ENCODE measurements around the gene ARSG. TPM values are rescaled to one million over a fixed set of nuclear protein-coding genes. Genes with fewer than 3 reads are reported as not detected.

The ARSG gene
- total and polyA plus RNA-seq, 12 donors, result 0.95 to 6.2 (median 3.5) TPM

DNA sequence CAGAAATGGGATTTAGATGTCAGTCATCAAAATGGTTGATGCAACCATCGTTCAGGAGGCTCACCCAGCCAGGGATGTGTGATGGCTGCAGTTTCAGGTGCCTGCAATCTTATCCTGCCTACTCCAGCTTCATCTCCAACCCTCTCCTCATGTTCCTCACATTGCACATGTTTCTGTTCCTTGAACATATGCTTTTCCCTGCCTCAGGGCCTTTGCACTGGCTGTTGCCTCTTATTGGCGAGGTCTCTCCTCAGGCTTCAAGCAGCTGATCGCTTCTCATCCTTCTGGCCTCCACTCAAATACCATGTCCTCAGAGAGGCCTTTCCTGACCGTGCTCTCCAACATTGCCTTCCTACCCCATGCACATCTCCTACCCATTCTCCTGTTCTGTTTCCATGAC lies 24.6 kb downstream of the ARSG start:
- WGBS, 2 donors, result 97 to 98% methylated on average over 4 of the region's 4 CpGs
- no peak for ATAC-seq

DNA sequence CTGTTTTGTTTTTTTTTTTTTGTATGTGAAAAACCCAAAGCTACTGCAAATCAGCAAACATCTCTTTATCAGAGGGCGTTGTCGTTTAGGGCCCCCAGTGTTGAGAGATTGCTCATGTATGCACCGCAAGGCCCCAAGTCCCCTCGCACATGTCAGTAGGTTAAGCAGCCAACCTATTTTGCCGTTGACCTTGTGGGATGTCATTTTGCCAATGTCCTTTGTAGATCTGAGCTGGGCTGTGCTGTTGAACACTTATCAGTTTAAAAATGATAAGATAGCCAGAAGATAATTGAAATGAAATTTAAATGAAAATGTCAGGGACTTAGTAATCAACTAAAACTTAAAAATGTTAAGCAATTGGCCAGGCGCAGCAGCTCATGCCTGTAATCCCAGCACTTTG lies 26.2 kb downstream of the ARSG start:
- WGBS, 2 donors, result 88 to 89% methylated on average over 6 of the region's 6 CpGs
- H3K4me1 ChIP-seq, result peaks cover 0 to 63% (median 7%) of the 10 kb centered on the region in 9 donors
- DNase-seq, result no peak
- intact Hi-C loops (cut with DNase I), result no loop called here
- TF ChIP-seq, protein P1, sequence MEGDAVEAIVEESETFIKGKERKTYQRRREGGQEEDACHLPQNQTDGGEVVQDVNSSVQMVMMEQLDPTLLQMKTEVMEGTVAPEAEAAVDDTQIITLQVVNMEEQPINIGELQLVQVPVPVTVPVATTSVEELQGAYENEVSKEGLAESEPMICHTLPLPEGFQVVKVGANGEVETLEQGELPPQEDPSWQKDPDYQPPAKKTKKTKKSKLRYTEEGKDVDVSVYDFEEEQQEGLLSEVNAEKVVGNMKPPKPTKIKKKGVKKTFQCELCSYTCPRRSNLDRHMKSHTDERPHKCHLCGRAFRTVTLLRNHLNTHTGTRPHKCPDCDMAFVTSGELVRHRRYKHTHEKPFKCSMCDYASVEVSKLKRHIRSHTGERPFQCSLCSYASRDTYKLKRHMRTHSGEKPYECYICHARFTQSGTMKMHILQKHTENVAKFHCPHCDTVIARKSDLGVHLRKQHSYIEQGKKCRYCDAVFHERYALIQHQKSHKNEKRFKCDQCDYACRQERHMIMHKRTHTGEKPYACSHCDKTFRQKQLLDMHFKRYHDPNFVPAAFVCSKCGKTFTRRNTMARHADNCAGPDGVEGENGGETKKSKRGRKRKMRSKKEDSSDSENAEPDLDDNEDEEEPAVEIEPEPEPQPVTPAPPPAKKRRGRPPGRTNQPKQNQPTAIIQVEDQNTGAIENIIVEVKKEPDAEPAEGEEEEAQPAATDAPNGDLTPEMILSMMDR (IDR thresholded peaks at IDR 0.05), result no peak
- H3K9me3 ChIP-seq, result no peaks in the 10 kb centered on the region
- H3K27me3 ChIP-seq, result no peaks in the 10 kb centered on the region
- no peak overlapping the region for H3K4me3 ChIP-seq
- H3K36me3 ChIP-seq, result no peaks in the 10 kb centered on the region
- no peak for ATAC-seq
- H3K27ac ChIP-seq, result no peak overlapping the region

More for the DNA sequence above, 24.6 kb downstream of the ARSG start:
- Histone ChIP-seq H3K9me3 (no peaks in the 10 kb centered on the region), H3K27ac (no peak overlapping the region), H3K4me1 (peaks cover 0 to 75% (median 8%) of the 10 kb centered on the region in 9 donors), H3K27me3 (no peaks in the 10 kb centered on the region), H3K4me3 (no peak overlapping the region), H3K36me3 (no peaks in the 10 kb centered on the region)
- no peak for DNase-seq
- intact Hi-C loops (cut with DNase I), result no loop called here
- TF ChIP-seq, protein P1 (IDR thresholded peaks at IDR 0.05), result no peak

DNA sequence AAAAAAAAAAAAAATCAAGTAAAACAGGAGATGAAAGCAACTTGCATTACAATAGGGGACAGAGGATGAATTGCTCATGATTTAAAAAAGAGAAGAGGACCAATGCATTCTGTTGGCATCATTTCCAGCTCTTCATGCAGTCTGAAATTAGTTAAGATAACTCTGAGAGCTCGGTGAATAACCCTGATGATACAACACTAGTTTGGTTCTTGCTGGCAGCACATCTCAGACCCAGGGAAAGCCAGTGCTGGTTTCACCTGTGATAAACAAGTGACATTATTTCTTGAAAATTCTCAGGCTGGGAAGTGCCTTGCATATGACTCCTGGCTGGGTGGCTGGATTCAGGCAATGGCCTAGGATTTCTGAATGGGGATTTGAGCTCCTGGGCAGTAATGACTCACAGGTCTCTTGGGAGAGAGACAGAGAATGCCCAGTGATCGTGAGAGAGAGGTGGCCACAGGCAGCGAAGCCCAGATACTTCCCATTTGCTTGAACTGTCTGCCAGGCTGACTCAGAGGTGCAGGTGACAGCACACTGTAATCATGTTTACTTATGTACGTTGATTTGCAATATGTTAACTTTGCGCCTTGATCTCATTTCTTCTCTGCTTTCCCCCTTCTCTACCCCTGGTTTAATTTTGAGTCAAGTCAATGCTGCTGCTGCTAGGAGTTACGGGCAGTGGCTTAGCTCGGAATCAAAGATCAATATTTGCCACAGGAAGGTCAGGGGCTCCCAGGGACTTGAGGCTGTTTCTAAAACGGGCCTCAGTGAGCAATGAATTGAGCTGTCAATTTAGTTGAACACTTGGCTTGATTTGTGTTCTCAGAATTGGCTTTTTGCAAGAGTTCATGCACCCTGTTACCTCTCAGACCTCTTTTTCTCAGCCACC lies 27.1 kb downstream of the ARSG start:
- TF ChIP-seq, protein P1 (IDR thresholded peaks at IDR 0.05), result no peak
- Histone ChIP-seq H3K36me3 (no peaks in the 10 kb centered on the region), H3K4me1 (peaks cover 0 to 54% (median 4%) of the 10 kb centered on the region in 9 donors), H3K27ac (peak overlapping the region in 1 of 10 donors; percentile 22), H3K27me3 (no peaks in the 10 kb centered on the region), H3K4me3 (no peak overlapping the region), H3K9me3 (no peaks in the 10 kb centered on the region)
- intact Hi-C loops (cut with DNase I), result no loop called here
- DNase-seq (no peak), ATAC-seq (peak in 1 of 8 donors; percentile 56)
- 73 to 81% methylated on average over 8 of the region's 8 CpGs for WGBS, 2 donors

DNA sequence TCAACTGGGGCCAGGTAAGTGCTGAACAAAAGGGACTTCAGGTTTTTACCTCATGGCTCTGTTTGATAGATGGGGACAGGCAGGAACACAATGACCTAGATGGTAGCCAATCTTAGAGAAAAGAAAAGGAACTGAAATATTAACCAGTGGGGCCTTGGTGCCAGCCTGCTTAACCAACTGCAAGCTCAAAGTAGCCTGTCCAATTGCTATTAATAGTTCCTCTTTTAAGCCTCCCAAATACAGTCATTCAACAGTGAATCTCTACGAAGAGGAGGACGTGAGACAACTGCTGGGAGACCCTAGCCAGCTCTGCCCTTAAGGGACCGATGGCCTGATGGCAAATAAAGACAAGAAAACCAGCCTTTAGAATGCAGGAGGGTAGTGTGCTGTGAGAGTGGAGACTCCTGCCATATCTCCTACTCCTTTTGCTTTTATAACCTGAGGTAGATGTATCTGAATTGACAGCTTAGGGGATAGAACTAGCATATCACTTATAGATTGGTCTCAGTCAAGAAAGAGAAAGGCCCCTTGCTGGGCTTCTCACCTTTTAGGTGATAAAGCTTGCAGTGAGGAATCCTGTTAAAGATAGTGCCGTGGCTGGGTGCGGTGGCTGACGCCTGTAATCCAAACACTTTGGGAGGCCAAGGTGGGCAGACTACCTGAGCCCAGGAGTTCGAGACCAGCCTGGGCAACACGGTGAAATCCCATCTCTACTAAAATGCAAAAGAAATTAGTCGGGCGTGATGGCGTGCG lies 28.3 kb downstream of the ARSG start:
- TF ChIP-seq, protein P1 (IDR thresholded peaks at IDR 0.05), result no peak
- Histone ChIP-seq H3K4me1 (peaks cover 0 to 42% (median 4%) of the 10 kb centered on the region in 9 donors), H3K27ac (peak overlapping the region in 1 of 10 donors; percentile 22), H3K27me3 (no peaks in the 10 kb centered on the region), H3K36me3 (no peaks in the 10 kb centered on the region), H3K4me3 (no peak overlapping the region), H3K9me3 (no peaks in the 10 kb centered on the region)
- DNase-seq (no peak), ATAC-seq (peak in 5 of 8 donors; percentile 23 to 55 (median 48))
- WGBS, 2 donors, result 75 to 84% methylated on average over 12 of the region's 12 CpGs
- intact Hi-C loops (cut with DNase I), result no loop called here
